Activated CD4-positive, alpha-beta T cell treated with anti-CD3 and anti-CD28 coated beads, Interleukin-2, amount 50 U/mL, for 24 hours (primary cell): ENCODE results near the gene SPINK2.

ENCODE experiments used
- DNase-seq, 2 donors: peaks; one replicate each; pipeline ENCODE4 v3.0.0-alpha.2; 2020; ENCODE audit warnings: low read depth in 1 of 2, low spot score in 1 of 2

Gene SPINK2

GRCh38 chr4:56821381-56822243 lies at the start of gene SPINK2:
SPINK2 (minus strand) TSS chr4:56821701; CDS start chr4:56821662, 39 bp downstream.
- DNase-seq = peak; percentile 28 to 39

- DNase-seq = no peak
Observed at GRCh38 chr4:56870946-56871345, 49.4 kb upstream of the SPINK2 start.

- DNase-seq = no peak
Observed at GRCh38 chr4:56863441-56864139, 42.1 kb upstream of the SPINK2 start.

GRCh38 chr4:56861360-56861759 lies 39.9 kb upstream of the SPINK2 start:
- no peak for DNase-seq

- DNase-seq = no peak
Observed at GRCh38 chr4:56860781-56861180, 39.3 kb upstream of the SPINK2 start.

DNA sequence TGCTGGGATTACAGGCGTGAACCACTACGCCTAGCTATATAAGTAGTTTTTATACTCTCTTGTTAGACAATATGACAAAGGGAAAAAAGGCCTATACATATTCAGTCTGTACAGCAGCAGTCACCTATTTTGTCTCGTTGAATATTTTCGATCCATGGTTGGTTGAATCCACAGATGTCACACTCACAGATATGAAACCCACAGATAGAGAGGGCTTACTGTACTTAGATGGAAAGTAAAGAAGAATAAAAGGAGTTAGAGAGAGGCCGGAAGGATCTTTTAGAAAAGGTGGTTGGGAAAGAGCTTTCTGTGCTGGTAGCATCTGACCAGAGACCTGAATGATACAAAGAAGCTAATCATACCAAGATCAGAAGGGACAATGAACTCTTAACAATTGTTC lies 38.3 kb upstream of the SPINK2 start:
- no peak for DNase-seq

GRCh38 chr4:56857601-56858309 lies 36.3 kb upstream of the SPINK2 start:
- DNase-seq = no peak

DNA sequence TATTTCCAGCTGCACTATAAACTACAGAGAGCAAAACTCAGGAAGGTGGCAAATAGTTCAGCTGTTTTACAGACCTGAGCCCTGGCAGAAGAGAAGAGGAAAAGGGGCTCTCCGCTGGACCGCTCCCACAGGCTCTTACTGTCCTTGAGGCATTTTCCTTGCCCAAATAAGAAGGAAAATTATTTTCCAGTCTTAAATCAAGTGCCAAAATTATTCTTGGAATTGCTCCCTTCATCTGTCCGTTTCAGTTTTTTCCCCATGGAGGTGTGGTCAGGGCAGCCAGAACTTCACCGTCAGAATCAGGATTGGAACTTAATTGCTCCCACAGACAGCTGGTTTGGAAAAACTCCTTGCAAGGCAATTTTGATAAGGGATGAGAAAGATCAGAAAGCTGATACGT lies 35.2 kb upstream of the SPINK2 start:
- no peak for DNase-seq

GRCh38 chr4:56850910-56851309 lies 29.4 kb upstream of the SPINK2 start:
- no peak for DNase-seq

DNA sequence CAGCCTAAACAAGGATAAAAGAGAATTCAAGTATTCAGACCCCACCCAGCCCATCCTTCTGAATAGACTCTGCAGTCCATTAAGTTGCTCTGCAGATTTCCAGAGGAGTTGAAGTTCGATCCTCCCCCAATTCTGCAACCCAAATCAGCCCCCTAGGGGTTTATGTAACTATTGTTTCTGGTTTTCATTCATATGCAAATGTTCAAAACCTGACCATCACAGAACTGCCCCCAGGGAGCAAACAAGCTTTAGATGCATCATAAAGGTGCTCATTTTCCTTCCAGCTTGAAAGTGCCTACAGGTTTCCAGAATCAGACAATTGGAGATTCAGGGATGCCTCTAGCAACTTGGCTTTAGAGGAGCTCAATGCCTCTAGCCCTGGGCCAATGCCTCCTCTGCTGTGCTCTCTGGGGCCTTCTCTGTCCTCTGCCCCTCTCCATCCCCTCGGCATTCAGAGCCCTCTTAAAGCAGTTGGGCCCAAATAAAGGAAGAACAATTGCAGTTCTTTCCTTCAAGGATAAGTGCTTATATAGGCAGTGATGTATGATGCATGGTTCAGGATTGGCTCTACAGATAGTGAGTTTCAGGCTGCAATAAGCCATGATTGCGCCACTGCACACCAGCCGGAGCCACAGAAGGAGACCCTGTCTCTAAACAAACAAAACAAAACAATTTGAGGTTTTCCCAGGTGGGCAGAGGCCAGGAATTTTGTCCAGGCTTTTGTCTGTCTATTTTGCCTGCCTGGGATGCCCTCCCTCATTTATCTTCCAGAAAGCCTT lies 23.5 kb upstream of the SPINK2 start:
- no peak for DNase-seq

- DNase-seq = no peak
Observed at GRCh38 chr4:56843421-56843899, 22.0 kb upstream of the SPINK2 start.

DNA sequence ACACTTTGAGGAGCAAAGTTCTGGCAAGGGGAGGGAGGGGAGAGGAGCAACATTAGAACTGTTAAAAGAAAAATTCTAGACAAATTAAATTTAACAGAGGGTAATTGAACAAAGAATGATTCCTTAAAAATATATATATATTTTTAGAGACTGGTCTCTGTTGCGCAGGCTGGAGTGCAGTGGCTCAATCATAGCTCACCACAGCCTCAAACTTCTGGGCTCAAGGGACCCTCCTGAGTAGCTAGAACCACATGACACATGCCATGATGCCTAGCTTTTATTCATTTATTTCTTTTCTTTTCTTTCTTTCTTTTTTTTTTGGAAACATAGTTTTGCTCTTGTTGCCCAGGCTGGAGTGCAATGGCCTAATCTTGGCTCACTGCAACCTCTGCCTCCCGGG lies 19.1 kb upstream of the SPINK2 start:
- DNase-seq = no peak

DNA sequence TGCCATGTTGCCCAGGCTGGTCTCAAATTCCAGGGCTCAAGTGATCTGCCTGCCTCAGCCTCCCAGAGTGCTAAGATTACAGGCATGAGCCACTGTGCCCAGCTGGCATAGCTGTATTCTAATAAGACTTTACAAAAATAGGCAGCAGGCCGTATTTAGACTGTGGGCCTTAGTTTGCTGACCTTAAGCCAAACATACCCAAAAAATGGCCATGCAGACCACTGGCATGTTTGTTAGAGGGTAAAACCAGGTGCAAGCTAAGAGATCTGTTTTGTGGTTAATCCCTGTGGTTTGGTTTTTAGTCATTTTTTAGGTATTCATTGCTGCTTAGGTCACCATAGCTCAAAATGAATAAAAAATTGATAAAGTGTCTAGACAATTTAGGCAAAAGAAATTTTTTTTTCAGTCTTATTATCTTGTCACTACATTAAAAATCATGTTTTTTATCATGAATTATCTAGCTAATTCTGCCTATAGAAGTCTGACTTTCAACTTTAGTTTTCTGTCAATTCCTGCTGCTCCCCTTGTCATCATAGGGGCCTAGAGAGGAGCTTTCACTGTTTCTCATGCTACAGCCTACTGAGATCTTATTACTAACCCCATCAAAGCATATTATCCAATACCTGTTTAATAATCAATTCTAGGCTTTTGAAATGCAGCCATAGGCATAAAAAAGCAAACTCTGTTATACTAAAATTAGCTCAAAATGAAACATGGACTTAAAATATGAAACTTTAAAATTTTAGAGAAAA lies 7.5 kb upstream of the SPINK2 start:
- no peak for DNase-seq

DNA sequence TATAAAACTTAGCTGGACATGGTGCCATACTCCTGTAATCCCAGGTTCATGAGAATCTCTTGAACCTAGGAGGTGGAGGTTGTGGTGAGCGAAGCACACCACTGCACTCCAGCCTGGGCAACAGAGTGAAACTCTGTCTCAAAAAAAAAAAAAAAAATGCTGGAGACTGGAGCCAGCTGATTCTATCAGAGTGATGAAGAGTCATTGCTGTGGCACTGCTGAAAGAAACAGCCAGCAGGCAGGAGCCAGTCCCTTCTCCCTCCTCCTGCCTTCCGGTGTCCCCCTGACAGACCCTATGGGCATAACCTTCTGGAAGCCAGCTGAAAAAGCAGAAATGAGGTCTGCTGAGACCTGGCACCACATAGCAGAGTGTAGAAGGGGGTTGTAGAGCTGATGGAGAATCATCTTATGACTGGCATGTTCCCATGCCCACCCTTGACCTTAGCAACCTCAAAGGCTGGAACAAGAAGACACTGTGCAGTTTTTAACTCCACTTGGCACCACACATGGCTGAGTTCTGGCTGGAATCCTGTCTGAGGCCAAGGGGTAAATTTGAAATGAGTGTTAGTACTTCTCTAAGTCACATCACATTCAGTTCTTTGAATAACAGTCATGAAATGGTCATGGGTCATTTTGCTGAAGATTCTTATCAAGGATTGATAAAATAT lies 2.6 kb upstream of the SPINK2 start:
- no peak for DNase-seq

GRCh38 chr4:56818797-56819196 lies 2.7 kb downstream of the SPINK2 start:
- DNase-seq = no peak

DNA sequence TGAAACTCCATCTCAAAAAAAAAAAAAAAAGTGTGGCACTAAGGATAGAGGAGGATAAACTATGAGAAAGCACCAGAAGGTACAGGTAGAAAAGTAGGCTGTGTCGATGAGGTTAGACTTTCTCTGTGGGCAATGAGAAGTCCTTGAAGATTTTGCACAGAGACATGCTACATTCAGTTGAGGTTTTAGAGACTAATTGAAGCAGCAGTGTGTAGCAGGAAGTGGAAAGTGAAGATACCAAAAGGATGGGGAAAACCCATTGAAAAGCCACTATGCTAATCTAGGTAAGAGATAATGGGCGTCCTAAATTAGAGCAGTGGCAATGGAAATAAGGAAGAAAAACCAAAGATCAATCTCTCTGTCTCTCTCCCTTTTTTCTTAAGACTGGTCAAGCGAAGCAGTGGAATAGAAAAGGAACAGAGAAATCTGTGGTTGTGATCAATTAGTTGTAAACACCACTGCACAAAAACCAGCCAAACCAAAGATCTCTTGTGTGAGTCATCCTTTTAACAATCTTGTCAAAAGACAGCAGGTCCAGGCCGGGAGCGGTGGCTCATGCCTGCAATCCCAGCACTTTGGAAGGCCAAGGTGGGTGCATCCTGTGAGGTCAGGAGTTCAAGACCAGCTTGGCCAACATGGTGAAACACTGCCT lies 3.5 kb downstream of the SPINK2 start:
- no peak for DNase-seq

GRCh38 chr4:56806666-56807065 lies 14.8 kb downstream of the SPINK2 start:
- no peak for DNase-seq

DNA sequence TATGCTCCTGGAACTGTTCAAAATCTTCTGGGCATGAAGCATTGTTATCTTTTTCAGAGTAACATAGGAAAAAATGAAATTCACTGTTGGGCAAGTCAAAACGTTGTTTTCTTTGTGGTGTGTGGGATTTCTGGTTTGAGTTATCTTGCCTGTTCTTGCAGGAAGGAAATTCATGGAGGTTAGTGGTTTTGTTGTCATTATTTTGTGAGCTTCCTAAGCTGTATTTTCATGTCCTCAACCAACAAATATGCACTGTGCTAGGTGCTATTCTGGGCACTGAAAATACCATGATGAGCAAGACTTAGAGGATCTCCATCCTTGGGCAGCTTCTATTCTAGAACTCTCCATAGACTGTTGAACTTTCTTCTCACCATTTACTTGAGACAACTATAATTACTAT lies 16.9 kb downstream of the SPINK2 start:
- no peak for DNase-seq

- no peak for DNase-seq
Observed at GRCh38 chr4:56803471-56803870, 18.0 kb downstream of the SPINK2 start.
